HG02970 (cell line): ENCODE measurements around the gene FAM89A.
"Not testable (repeated sequence)": the region's sequence is repeated elsewhere in the genome, so short reads cannot be mapped to it uniquely, and the experiment has no call there.

Experiments
- ATAC-seq: cut with Tn5 transposase; IDR thresholded peaks from one replicate; pipeline ENCODE4 v1.9.1; 2021; ENCODE audit warnings: mild to moderate bottlenecking, moderate library complexity, moderate number of reproducible peaks; ENCODE audit not compliant: unreplicated experiment, low FRiP score

FAM89A gene

DNA sequence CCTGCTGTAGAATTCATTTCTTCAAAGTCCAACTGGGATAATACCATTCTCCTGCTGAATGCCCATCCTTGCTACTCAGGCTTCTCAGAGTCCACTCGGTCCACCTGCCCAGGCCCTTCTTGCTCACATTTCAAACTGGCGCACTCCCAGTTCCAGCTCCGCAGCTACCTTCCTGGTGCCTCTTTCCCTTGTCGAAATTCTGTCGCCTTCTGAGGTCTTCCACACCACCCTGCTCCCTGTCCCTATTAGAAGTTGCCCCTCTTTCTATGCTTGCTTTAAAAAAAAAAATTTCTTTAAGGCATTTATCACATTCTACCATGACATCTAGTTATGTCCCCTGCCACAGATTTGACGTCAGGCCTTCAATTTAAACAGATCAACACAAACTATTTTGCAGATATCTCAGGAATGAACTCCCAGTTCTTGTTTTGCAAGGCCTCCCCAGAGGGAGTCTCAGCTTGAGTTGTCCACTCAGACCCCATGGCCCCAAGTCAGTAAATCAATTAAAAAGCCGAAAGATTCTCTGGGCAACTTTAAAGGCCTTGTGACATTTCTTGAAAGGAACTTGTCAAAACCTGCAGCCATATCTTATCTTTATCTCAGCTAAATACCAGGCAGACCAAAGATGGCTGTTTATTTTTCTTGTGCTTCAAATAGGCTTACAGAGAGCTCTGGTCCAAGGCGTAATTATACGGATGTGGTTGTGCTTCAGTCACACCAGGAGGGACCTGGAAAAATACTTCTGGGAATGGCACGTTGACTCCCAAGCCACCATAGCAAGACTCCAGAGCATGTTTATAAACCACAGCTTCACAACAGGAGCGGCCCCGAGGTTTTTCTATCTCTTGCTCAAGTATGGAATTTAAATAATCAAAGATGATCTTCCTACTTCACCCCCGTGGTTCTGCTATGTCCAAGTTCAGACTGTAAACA, 2.2 kb downstream of the FAM89A start:
- no peak for ATAC-seq

DNA sequence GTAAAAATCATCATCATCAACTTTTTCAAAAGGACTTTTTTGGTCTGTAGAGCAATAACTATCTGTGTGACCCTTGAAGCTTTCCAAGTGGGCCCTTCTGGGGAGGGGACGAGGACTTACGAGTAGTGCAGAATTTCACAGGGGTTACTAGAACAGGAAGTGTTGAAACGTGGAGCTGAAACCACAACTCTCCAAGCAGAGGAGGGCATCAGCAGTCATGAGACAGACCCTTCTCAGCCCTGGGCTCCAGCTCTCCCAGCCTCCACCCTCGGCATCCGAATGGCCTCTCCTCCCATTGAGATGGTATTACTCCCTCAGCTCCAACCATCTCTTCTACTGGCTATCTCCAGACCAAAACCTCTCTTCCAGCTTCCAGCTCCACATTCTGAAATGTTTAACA, 3.6 kb downstream of the FAM89A start:
- no peak for ATAC-seq

DNA sequence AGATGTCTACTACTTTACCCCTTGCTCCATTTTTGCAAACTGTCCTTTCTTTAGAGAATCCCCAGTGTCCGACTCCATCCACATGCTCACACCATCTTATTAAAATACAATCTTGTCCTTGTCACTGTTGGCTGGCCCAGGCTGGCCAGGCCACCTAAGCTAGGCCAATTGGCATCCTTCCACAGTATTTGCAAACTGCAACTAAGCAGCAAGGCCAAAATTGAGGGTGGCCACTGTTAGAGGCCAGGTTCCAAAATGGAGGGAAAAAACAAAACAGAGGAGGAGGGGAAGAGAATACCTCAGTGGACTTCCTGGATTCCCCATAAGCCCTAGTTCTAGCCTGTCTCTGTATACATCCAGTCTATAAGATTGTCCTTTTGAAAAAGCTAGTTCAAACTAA, 4.3 kb downstream of the FAM89A start:
- ATAC-seq: no peak

DNA sequence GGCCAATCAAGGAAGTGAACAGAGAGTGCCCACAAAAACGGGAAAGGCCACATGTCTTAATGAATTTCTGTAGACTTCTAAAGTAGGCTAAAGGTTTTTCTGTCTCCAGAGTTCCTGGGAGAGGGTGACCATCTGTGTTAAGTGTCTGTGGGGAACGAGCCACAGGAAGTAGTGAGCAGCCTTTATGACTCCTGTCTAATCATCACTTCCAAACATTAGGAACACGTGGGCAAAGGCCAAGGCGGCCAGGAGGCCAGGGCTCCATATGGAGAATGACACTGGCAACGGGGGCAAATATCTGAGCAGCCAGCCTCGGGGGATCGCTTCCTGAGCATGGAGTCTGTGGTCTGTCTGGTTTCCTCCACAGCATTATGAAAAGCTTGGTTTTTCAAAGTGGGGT, 7.1 kb downstream of the FAM89A start:
- ATAC-seq: no peak

DNA sequence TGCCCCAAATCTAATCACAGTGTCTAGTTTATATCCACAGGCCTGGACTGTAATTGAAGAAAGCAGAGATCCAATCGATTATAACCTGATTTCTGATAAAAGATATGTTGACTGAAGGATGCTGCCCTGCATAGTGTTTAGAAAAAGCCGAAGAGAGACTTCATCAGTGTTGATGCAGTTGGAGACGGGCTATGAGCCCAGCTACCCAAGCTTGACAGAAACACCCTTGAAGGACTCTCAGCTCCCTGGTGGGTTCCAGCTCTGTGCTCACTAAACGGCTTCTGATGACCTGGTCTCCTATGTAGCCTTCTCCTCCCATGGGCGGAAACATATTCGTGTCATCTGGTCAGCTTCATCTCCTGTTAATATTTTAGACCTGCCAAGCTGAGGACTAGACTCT, 10.2 kb downstream of the FAM89A start:
- no peak for ATAC-seq

DNA sequence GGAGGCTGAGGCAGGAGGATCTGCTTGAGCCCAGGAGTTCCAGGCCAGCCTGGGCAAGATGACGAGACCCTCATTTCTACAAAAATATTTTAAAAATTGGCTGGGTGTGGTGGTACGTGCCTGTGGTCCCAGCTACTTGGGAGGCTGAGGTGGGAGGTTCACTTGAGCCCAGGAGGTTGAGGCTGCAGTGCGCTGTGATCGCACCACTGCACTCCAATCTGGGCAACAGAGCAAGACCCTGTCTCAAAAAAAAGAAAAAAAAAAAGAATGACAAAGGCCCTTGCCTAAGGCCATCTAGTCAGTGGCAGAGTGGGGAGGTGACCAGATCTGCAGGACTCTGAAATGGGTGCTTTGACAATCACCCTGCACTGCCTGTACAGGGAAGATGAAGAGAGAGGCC, 10.8 kb downstream of the FAM89A start:
- not testable (repeated sequence) for ATAC-seq

DNA sequence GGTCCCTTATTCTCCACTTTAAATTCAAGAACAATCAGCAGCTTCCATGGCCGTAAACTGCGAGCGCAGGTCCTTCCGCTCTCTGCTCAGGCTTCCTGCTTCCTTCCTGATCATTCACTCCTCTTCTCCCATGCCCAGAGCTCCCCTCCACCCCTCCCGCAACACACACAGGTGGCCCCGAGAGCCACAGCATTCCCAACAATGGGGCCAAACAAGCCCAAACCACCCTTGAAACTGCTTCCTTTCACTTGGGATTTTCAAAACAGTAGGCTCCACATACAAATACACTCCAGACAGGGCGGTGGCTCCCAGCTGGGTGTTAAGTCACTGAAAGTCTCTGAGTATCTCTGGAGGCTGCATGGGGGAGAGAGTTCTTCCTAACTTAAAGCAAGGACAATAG, 11.4 kb downstream of the FAM89A start:
- ATAC-seq: no peak

DNA sequence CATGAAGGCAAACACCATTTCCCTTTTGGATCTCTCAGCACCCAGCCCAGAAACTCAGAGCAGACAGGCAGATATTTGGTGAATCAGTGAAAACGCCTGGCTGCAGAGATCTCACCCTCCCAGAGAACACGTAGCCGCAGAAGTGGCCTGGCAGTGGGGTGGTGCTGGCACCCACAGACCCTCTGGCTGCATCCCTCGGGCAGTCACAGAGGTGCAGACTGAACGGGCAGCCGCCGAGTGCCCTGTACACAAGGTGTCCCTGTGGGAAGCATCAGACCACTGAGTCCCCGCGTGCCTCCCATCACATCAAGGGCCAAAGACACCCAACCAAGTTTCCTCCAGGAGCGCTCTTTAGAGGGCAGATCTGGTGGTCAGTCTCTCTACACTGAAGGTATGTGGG, 12.1 kb downstream of the FAM89A start:
- ATAC-seq: no peak

DNA sequence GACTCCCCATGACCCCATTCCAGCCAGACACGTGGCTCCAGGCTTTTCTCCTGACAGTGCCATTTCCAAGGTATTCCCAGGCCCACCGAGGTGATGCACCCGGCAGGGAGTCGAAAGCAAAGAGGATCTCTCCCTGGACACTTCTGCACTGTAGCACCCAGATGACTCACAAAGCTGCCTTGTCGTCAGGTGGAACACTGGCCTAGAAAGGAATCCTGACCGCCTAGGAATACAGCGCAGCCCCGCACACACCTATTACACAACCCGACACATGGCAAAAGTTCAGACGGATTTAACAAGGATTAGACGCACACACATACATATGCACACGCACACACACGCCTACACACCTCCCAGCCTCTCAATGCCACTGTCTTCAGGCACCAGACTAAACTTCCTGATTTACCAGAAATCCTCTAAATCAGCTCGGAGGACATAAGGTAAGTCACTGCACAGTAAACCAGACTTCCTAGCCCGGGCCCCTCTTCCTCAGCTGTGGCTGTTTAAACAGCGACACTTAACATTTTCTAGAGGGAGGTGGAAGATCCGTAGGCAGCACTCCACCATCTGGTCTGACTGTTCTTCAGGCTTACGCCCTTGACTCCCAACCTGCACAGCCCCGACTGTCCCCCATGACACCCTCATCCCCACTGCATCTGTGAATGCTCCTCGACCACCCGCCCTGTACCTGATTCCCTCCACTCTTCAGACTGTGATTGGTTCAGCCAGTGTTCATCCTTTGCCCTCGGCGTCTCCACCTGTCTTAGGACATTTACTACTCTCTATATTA, 12.7 kb downstream of the FAM89A start:
- no peak for ATAC-seq

DNA sequence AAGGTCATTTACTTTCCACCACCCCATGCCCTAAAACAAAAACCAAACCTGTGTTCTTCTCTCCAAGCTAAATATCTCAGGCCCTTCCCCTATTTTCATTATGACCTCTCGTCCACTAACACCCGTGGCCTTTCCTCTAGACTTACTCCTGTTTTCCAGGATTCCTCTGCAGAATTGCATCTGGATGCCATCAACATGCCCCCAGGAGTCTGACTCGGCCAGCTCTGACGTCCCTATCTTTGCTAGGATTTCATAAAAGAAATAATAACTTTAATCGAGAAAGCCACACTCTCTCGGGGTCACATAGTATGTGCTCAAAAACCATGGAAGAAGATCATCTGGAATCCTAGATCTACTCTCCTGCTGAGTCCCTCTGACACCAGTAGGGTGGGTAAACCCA, 13.5 kb downstream of the FAM89A start:
- ATAC-seq: no peak

DNA sequence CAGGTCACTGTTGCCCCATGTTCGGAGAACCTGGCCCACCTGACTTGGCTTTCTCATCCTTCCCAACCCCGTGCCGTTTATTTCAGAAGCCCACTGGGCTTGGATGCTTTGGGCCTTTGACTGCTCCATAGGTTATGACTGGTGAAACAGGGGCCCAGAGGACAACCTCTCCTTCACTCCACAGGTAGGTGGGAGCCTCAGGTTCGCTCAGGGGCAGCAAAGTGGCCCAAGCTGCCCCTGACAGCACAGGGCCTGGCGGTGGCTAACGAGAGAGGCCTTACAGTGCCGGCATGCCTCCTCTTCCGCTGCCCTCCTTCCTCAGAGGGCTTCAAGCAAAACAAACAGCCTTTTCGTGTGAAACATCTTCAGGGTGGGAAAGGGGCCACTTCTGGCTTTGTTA, 16.9 kb downstream of the FAM89A start:
- ATAC-seq: no peak

DNA sequence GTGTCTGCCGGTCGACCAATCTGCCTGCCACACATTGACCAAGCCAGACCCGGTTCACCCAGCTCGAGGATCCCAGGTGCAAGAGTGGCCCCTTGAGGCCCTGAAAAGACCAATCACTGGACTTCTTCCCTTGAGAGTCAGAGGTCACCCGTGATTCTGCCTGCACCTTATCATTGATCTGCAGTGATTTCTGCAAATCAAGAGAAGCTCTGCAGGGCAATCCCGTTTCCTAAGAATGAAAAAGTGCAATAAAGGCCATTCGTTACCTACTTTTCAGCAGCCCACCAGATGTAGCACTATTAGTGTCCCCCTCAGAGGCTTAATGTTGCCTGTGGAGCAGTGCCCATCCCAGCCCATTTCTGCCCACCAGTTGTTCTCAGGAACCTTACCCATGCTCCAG, 17.5 kb downstream of the FAM89A start:
- not testable (repeated sequence) for ATAC-seq

DNA sequence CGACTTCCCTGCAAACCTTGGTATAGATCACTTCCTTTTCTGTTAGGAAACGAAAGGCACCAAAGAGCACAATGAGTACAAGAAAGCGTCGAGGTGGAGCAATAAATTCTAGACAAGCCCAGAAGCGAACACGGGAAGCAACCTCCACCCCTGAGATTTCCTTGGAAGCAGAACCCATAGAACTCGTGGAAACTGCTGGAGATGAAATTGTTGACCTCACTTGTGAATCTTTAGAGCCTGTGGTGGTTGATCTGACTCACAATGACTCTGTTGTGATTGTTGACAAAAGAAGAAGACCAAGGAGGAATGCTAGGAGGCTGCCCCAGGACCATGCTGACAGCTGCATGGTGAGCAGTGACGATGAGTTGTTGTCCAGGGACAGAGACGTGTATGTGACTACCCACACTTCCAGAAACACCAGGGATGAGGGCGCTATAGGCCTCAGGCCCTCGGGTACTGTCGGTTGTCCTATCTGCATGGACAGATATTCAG, 18.5 kb downstream of the FAM89A start:
- no peak for ATAC-seq

DNA sequence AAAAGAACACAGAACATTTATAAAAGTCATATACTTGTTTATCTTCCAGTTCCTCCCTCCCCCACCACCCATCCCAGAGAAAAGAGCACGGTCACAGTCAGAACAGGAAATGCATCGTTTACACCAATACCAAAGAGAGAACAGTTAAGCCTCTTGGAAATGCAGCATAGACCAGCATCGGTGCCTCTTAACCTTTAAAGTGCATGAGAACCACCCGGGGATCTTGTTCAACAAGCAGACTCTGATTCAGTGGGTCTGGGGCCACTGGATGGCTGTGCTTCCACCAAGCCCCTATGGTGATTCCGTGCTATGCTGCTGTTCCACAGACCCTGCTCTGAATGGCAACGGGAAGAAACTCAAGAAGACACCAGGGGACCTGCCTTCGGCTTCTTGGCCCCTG, 19.2 kb downstream of the FAM89A start:
- ATAC-seq: no peak

DNA sequence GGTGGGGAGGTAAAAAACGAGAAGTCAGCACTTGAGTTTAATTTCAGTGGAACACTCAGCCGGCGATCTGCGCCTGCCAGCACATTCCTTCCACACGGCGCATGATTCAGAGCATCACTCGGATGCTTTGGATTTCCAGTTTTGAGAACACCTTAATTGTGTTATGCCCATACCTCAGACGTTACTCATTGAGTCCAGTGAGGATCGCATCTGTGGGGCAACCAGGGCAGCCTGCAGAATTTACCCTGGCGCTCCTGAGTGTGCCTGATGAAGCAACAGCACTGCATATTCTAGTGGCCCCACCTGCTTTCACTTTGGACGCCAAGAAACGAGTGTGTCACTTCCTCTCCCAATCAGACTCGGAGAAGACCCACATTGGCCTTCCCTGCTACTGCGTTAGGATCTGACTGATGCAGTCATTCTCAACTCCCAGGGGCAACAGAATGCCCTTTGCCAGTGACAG, 19.9 kb downstream of the FAM89A start:
- ATAC-seq: no peak

DNA sequence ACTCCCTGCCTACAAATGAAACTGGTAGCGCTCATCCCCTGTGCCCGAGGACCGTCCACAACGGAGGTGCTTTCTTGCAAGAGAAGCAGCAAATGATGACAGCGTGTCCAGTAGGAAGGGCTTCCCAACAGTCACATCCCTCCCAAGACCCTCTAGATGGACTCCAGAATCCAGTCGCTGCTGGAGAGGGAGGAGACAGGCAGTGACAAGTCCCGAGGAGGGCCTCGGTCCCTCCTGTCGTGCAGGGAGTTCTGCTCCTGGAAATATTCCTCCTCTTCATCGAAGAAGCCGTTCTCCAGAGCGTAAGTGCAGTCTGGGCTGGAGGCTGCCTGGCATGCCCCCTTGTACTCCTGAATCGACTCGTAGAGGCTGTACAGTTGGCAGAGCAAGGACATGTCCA, 20.3 kb downstream of the FAM89A start:
- no peak for ATAC-seq

DNA sequence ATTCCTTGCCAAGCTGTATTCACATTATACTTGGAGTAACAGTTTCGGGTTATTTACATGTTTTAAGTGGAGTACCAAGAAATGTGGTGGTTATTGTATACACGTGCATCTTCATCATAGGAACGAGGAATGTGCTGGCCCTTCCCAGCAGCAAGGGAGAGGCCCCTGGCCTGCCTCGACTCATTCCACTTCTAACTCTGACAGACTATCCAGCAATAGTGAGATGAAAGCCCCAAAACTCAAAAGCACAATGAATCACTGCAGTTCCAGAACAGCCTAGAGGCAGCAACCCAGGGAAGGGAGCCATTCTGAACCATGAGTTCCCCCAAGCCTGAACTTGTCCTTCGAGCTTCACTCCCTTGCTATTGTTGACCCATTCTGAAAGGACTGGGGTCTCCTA, 23.1 kb downstream of the FAM89A start:
- no peak for ATAC-seq

DNA sequence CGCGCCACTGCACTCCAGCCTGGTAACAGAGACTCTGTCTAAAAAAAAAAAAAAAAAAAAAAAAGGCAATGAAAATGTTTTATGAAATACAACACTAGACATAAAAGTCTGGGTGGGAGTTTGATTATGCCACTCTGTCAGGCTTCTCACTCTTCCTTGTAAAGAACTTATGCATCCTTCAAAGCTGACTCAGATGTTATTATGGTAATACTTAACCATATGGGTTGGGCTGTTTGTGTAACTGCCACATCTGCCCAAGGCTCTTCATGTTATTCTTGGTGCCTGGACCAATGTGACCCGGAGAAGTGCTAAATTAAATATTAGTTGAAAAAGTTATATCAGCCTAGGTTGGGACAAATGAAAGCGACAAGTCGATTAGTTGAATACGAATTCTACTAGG, 23.8 kb downstream of the FAM89A start:
- ATAC-seq: no peak

DNA sequence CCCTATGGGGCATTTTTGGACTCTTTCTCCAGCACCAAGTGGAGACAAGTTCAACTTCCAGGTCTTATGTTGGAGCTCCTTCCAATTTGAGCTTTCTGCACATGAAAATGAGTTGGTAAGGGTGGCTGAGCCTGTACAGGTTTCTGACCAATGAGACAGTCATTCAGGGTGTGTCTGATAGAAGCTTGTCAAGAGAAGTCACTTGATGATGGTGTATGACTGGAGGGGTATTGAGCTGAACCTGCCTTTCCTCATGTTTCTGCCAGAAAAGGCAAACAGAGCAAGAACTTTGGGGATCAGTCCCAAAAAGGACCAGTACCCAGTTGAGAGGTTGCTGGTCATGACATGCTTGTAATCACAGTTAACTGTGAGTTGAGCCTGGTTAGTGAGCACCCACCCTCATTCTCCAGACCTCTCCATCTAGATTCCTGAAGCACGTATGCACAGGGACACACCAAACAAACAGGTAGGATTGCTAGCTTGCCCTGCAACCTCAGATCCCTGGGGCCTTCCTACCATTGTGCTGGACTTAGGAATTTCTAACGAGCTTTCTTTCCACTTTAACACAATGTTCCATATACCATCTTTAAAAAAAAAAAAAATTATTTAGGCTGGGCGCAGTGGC, 26.6 kb downstream of the FAM89A start:
- no peak for ATAC-seq

DNA sequence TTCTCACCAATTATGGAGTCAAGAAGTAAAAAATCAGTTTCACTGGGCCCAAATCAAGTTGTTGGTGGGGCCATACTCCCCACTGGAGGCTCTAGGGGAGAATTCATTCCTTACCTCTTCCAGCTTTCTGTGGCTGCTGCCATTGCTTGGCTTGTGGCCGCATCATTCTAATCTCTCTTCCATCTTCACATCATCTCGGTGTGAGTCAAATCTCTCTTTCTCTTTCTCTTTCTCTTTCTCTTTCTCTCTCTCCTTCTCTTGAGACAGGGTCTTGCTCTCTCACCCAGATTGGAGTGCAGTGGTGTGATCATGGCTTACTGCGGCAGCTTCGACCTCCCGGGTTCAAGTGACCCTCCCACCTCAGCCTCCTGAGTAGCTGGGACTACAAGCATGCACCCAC, 28.1 kb downstream of the FAM89A start:
- no peak for ATAC-seq

DNA sequence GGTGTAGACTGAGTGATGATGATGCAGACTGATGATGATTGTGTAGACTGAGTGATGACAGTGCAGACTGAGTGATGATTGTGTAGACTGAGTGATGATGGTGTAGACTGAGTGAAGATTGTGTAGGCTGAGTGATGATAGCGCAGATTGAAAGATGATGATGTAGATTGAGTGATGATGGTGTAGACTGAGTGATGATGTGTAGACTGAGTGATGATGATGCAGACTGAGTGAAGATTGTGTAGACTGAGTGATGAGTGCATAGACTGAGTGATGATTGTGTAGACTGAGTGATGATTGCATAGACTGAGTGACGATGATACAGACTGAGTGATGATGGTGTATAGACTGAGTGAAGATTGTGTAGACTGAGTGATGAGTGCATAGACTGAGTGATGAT, 28.7 kb downstream of the FAM89A start:
- ATAC-seq: no peak
